Spleen (tissue), 7 donors: ENCODE results near the gene CCDC34.

ENCODE experiments used
- POLR2A ChIP-seq, 3 donors: fragments of 450-650 bp; IDR thresholded peaks; one replicate each; pipeline ENCODE4 v1.5.1; 2017; ENCODE audit warnings: antibody characterized with exemption in 3 of 3, mild to moderate bottlenecking in 1 of 3
- POLR2AphosphoS5 ChIP-seq, 3 donors: sonication (generic); formaldehyde crosslinking; IDR thresholded peaks; one replicate each; pipeline ENCODE4 v1.5.1; 2017; ENCODE audit warnings: antibody characterized with exemption in 3 of 3
- TF ChIP-seq, protein P1 (sequence below), 11 experiments: fragments of 200-600 bp in 7 of 11; fragments of 450-650 bp in 4 of 11; sonication (generic) in 4 of 11; IDR thresholded peaks in 8 of 11; conservative IDR thresholded peaks in 3 of 11; 1 replicate in 7 of 11; 2 replicates in 4 of 11; pipeline versions ENCODE4 v1.4.0 to v1.8.0; 2016 to 2021; ENCODE audit warnings: antibody characterized with exemption in 11 of 11, inconsistent platforms in 4 of 11, mild to moderate bottlenecking in 1 of 11
- donor health status: DM: no; HTN: no; CAD: no; lungs with moderate emphysema.
- donor health status: DM: no; HTN: no; CAD: no.
- donor health status: DM: no; HTN: no; CAD: no.

DNA sequence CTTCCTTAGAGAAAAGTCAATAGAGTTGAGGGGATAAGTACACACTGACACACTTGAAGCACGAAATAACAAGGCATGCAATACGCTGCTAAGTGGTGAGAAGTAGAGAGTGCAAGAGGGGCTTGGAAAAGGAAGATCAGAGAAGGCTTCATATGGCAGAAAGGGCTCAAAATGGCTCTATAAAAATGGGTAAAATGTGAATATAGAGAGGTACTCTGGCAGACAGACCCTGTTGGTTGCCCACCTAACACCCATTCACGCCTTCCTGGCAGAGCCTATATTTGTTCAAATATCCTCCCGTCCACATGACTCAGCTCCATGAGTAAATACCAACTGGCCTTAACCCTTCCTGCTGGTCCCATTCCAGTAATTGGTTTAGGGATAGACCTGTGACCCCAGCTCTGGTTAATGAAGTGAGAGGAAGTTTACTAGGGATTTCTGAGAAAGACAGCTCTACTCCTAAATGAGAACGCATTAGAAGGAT is 38.9 kb upstream of the CCDC34 start:
- TF ChIP-seq, protein P1, sequence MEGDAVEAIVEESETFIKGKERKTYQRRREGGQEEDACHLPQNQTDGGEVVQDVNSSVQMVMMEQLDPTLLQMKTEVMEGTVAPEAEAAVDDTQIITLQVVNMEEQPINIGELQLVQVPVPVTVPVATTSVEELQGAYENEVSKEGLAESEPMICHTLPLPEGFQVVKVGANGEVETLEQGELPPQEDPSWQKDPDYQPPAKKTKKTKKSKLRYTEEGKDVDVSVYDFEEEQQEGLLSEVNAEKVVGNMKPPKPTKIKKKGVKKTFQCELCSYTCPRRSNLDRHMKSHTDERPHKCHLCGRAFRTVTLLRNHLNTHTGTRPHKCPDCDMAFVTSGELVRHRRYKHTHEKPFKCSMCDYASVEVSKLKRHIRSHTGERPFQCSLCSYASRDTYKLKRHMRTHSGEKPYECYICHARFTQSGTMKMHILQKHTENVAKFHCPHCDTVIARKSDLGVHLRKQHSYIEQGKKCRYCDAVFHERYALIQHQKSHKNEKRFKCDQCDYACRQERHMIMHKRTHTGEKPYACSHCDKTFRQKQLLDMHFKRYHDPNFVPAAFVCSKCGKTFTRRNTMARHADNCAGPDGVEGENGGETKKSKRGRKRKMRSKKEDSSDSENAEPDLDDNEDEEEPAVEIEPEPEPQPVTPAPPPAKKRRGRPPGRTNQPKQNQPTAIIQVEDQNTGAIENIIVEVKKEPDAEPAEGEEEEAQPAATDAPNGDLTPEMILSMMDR (IDR thresholded peaks at IDR 0.05 in 8 of 11, conservative IDR thresholded peaks at IDR 0.05 in 3 of 11), result no peak
- TF ChIP-seq POLR2AphosphoS5 (IDR thresholded peaks at IDR 0.05), result no peak
- TF ChIP-seq POLR2A (IDR thresholded peaks at IDR 0.05), result no peak
